GM12878 (cell line): ENCODE measurements around the gene AP2B1.

ENCODE experiments used
- CEBPB ChIP-seq, 2 experiments: fragments of 150-350 bp in 1 of 2; IDR thresholded peaks; 2 replicates each; pipeline ENCODE4 v1.6.1; 2012 to 2014; ENCODE audit warnings: low read depth in 2 of 2, low read length in 2 of 2, borderline replicate concordance in 1 of 2, inconsistent platforms in 1 of 2
- CREM ChIP-seq: IDR thresholded peaks from 2 replicates; pipeline ENCODE4 v1.6.1; 2014; ENCODE audit warnings: antibody characterized with exemption, low read depth
- JUNB ChIP-seq: IDR thresholded peaks from 2 replicates; pipeline ENCODE4 v1.6.1; 2016; ENCODE audit warnings: antibody characterized with exemption, mild to moderate bottlenecking
- JUND ChIP-seq: IDR thresholded peaks from 2 replicates; pipeline ENCODE4 v1.6.1; 2012; ENCODE audit warnings: low read depth, mild to moderate bottlenecking, low read length, improper control_type of control experiment, moderate library complexity
- POLR2A ChIP-seq: IDR thresholded peaks from 2 replicates; pipeline ENCODE4 v1.6.1; 2011; ENCODE audit warnings: low read depth, mild to moderate bottlenecking, low read length
- SRF ChIP-seq, 2 experiments: IDR thresholded peaks; 2 replicates each; pipeline ENCODE4 v1.6.1; 2011; ENCODE audit warnings: low read depth in 2 of 2, low read length in 2 of 2, mild to moderate bottlenecking in 1 of 2, moderate library complexity in 1 of 2
- TCF7 ChIP-seq: IDR thresholded peaks from 2 replicates; pipeline ENCODE4 v1.6.1; 2014; ENCODE audit warnings: antibody characterized with exemption, borderline replicate concordance
- ZNF217 ChIP-seq: fragments of 450-650 bp; IDR thresholded peaks from 2 replicates; pipeline ENCODE4 v1.6.1; 2017; ENCODE audit warnings: antibody characterized with exemption, mild to moderate bottlenecking
- ZNF274 ChIP-seq: IDR thresholded peaks from one replicate; pipeline ENCODE4 v1.8.0; 2011; ENCODE audit not compliant: insufficient read length, insufficient read depth
- TF ChIP-seq, protein P1 (sequence below), 3 experiments: IDR thresholded peaks in 2 of 3; conservative IDR thresholded peaks in 1 of 3; 2 replicates each; pipeline ENCODE4 v1.5.1; 2011; ENCODE audit warnings: low read depth in 3 of 3, low read length in 3 of 3, mild to moderate bottlenecking in 3 of 3, control low read depth in 2 of 3, moderate library complexity in 2 of 3, inconsistent platforms in 1 of 3, mixed read lengths in 1 of 3; ENCODE audit not compliant: control insufficient read depth in 2 of 3, insufficient read depth in 1 of 3; ENCODE audit errors: extremely low read depth in 1 of 3
- TF ChIP-seq, protein P2 (sequence below): fragments of 450-650 bp; conservative IDR thresholded peaks from 2 replicates; pipeline ENCODE4 v1.6.1; 2017; ENCODE audit warnings: mild to moderate bottlenecking, moderate library complexity

DNA sequence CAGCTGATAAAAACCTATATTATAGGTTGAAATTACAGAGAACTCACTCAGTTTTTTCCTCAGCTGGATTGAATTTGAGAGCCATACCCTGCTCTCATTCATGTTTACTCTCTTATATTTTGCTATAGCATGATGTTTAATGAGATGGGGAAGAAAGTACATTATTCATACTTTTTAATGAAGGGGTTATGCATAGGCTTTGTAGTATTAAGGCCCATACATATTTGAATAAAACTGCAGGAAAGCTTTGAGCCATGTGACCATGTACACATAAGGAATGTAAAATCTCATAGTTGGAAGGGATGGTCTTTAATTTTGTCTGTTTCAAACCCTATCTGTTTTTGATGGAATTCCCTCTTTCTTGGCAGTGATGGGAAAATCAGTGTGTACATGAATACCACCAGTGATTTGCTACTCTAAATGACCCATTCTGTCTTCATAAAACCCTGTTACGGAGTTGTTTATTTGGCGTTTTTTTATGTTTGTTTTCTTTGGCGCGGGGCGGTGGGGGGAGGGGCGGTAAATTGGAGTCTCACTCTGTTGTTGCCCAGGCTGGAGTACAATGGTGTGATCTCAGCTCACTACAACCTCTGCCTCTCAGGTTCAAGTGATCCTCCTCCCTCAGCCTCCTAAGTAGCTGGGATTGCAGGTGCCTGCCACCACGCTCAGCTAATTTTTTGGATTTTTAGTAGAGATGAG, 105.5 kb downstream of the AP2B1 start:
- TF ChIP-seq ZNF217 (no peak), SRF (IDR thresholded peaks at IDR 0.05; ENCODE audit: low read depth in 2 of 2, low read length in 2 of 2) (no peak), JUNB (no peak), CREM (no peak), ZNF274 (no peak), JUND (no peak), POLR2A (no peak), TCF7 (no peak), CEBPB (IDR thresholded peaks at IDR 0.05; ENCODE audit: borderline replicate concordance in 1 of 2, low read depth in 2 of 2, low read length in 2 of 2) (no peak)
- TF ChIP-seq, protein P1, sequence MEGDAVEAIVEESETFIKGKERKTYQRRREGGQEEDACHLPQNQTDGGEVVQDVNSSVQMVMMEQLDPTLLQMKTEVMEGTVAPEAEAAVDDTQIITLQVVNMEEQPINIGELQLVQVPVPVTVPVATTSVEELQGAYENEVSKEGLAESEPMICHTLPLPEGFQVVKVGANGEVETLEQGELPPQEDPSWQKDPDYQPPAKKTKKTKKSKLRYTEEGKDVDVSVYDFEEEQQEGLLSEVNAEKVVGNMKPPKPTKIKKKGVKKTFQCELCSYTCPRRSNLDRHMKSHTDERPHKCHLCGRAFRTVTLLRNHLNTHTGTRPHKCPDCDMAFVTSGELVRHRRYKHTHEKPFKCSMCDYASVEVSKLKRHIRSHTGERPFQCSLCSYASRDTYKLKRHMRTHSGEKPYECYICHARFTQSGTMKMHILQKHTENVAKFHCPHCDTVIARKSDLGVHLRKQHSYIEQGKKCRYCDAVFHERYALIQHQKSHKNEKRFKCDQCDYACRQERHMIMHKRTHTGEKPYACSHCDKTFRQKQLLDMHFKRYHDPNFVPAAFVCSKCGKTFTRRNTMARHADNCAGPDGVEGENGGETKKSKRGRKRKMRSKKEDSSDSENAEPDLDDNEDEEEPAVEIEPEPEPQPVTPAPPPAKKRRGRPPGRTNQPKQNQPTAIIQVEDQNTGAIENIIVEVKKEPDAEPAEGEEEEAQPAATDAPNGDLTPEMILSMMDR (IDR thresholded peaks at IDR 0.05 in 2 of 3, conservative IDR thresholded peaks at IDR 0.05 in 1 of 3; ENCODE audit: control insufficient read depth in 2 of 3, extremely low read depth in 1 of 3, insufficient read depth in 1 of 3, low read depth in 3 of 3, low read length in 3 of 3), result no peak
- TF ChIP-seq, protein P2, sequence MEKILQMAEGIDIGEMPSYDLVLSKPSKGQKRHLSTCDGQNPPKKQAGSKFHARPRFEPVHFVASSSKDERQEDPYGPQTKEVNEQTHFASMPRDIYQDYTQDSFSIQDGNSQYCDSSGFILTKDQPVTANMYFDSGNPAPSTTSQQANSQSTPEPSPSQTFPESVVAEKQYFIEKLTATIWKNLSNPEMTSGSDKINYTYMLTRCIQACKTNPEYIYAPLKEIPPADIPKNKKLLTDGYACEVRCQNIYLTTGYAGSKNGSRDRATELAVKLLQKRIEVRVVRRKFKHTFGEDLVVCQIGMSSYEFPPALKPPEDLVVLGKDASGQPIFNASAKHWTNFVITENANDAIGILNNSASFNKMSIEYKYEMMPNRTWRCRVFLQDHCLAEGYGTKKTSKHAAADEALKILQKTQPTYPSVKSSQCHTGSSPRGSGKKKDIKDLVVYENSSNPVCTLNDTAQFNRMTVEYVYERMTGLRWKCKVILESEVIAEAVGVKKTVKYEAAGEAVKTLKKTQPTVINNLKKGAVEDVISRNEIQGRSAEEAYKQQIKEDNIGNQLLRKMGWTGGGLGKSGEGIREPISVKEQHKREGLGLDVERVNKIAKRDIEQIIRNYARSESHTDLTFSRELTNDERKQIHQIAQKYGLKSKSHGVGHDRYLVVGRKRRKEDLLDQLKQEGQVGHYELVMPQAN, result no peak
